ENCODE measurements around the gene DCTN1.
"Not testable (repeated sequence)": the region's sequence is repeated elsewhere in the genome, so short reads cannot be mapped to it uniquely, and the experiment has no call there.

Gene DCTN1

DNA sequence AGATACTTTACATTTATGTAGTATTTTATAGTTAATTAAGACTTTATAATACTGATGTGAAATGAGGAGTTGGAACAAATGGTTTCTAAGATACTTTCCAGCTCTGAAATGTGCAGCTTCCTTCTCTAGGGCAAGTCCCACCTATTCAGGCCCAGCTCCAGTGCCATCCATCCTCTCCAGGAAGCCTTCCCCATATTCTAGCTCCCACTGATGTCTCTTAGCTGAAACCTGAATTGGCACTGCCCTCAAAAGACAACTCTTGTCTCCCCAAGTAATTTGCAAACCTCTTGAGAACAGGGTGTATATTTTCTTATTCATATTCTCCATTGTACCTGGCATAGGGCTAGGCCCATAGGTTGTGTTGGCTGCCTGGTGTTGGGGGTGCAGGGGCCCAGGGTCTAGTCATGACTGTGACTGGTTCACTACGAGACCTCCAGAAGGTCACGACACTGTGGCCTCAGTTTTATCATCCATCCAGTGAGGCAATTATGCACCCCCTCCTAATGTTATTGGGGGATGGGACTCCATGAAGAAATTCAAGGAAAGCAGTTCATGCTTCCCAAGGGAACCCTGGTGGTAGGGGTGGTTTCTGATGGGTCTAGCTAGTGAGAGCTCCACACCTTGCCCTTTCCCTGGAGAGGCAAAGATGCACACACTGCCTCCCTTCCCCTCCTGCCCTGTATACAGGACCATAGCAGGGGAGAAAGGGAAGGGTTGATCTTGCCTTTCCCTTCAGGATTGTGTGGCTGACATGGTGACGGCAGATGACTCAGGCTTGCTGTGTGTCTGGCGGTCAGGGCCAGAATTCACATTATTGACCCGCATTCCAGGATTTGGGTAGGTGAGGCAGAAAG, 44.3 kb upstream of the DCTN1 start:
- Histone ChIP-seq H3K27ac (no peak overlapping the region), H3K4me3 (no peak overlapping the region)
- TF ChIP-seq, protein P1, sequence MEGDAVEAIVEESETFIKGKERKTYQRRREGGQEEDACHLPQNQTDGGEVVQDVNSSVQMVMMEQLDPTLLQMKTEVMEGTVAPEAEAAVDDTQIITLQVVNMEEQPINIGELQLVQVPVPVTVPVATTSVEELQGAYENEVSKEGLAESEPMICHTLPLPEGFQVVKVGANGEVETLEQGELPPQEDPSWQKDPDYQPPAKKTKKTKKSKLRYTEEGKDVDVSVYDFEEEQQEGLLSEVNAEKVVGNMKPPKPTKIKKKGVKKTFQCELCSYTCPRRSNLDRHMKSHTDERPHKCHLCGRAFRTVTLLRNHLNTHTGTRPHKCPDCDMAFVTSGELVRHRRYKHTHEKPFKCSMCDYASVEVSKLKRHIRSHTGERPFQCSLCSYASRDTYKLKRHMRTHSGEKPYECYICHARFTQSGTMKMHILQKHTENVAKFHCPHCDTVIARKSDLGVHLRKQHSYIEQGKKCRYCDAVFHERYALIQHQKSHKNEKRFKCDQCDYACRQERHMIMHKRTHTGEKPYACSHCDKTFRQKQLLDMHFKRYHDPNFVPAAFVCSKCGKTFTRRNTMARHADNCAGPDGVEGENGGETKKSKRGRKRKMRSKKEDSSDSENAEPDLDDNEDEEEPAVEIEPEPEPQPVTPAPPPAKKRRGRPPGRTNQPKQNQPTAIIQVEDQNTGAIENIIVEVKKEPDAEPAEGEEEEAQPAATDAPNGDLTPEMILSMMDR (IDR thresholded peaks at IDR 0.05): no peak
- no peak for DNase-seq (ENCODE audit: low spot score)

- DNase-seq (ENCODE audit: low spot score): no peak
- Histone ChIP-seq H3K27ac (no peak overlapping the region), H3K4me3 (no peak overlapping the region)
- TF ChIP-seq, protein P1 (IDR thresholded peaks at IDR 0.05): no peak
Measured at GRCh38 chr2:74423231-74424095, 43.4 kb upstream of the DCTN1 start.

- H3K27ac ChIP-seq: peak within 1 kb of the TSS; percentile 66 to 71
- peak; percentile 91 for DNase-seq (ENCODE audit: low spot score)
- TF ChIP-seq, protein P1 (IDR thresholded peaks at IDR 0.05): no peak
- H3K4me3 ChIP-seq: peak within 1 kb of the TSS; percentile 78
Measured at GRCh38 chr2:74421221-74421870, 41.2 kb upstream of the DCTN1 start, which contains the start of the genes C2orf81 and WDR54. TSS of gene C2orf81 (minus strand) at chr2:74421619. CDS start at chr2:74421560, 59 bp downstream. TSS of gene WDR54 (plus strand) at chr2:74421730. CDS start at chr2:74422154, 424 bp downstream.

GRCh38 chr2:74420443-74421103, 40.5 kb upstream of the DCTN1 start:
- not testable (repeated sequence) for H3K27ac ChIP-seq; DNase-seq (ENCODE audit: low spot score)
- peak overlapping the region; percentile 78 for H3K4me3 ChIP-seq

DNA sequence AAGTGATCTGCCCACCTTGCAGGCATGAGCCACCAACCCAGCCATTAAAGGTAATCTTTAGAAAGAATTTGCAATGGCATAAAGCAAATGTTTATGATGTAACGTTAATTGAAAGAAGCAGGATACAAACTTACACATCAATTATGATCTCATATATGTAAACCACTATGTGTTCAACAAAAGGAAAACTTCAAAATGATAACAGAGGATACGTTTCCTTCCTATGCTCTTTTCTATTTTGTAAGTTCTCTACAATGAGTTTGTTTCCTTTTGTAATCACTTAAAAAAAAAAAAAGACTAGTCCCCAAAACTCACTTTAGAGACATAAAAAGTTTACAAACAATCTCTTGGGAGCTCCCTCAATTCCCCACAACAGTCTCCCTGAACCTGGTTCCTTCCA, 39.9 kb upstream of the DCTN1 start:
- no peak for DNase-seq (ENCODE audit: low spot score)
- TF ChIP-seq, protein P1 (IDR thresholded peaks at IDR 0.05): no peak

GRCh38 chr2:74419345-74419744, 39.2 kb upstream of the DCTN1 start:
- H3K27ac ChIP-seq: no peak overlapping the region
- TF ChIP-seq, protein P1 (IDR thresholded peaks at IDR 0.05): no peak
- DNase-seq (ENCODE audit: low spot score): no peak

More for the DNA sequence above, 39.9 kb upstream of the DCTN1 start:
- no peak overlapping the region for H3K4me3 ChIP-seq
- H3K27ac ChIP-seq: no peak overlapping the region

More at GRCh38 chr2:74419345-74419744, 39.2 kb upstream of the DCTN1 start:
- H3K4me3 ChIP-seq: no peak overlapping the region
